ENCODE measurements around the gene ERBB4. TPM values are rescaled to one million over a fixed set of nuclear protein-coding genes. Genes with fewer than 3 reads are reported as not detected.

The ERBB4 gene
- total RNA-seq, 4 donors from 2014 or later: 0.09 to 0.67 TPM; not detected in 2

DNA sequence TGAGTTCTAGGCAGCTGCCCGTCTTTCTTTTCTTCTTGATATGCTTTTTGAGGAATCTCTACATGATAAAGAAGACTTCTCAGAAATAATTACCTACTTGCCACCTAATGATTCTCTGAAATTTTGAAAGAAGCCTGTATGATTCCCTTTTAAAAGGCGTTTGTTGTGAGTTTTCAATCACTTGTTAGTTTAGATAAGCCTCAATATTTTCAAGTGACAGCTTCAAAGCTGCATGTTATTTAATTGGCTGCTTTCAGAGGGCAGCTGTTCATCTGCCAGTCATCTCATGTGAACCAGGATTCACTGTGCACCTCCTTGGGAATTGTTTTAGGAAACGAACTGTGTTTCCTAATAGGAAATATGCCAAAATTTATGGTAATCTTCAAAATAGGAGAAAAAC lies 1044.1 kb downstream of the ERBB4 start:
- Histone ChIP-seq H3K27ac (no peak overlapping the region), H3K36me3 (no peaks in the 10 kb centered on the region), H3K4me1 (no peaks in the 10 kb centered on the region), H3K9me3 (no peaks in the 10 kb centered on the region), H3K27me3 (no peaks in the 10 kb centered on the region), H3K4me3 (no peak overlapping the region)
- no peak for TF ChIP-seq POLR2A (IDR thresholded peaks at IDR 0.05)
- TF ChIP-seq, protein P1, sequence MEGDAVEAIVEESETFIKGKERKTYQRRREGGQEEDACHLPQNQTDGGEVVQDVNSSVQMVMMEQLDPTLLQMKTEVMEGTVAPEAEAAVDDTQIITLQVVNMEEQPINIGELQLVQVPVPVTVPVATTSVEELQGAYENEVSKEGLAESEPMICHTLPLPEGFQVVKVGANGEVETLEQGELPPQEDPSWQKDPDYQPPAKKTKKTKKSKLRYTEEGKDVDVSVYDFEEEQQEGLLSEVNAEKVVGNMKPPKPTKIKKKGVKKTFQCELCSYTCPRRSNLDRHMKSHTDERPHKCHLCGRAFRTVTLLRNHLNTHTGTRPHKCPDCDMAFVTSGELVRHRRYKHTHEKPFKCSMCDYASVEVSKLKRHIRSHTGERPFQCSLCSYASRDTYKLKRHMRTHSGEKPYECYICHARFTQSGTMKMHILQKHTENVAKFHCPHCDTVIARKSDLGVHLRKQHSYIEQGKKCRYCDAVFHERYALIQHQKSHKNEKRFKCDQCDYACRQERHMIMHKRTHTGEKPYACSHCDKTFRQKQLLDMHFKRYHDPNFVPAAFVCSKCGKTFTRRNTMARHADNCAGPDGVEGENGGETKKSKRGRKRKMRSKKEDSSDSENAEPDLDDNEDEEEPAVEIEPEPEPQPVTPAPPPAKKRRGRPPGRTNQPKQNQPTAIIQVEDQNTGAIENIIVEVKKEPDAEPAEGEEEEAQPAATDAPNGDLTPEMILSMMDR (IDR thresholded peaks at IDR 0.05): no peak
- no peak for DNase-seq

DNA sequence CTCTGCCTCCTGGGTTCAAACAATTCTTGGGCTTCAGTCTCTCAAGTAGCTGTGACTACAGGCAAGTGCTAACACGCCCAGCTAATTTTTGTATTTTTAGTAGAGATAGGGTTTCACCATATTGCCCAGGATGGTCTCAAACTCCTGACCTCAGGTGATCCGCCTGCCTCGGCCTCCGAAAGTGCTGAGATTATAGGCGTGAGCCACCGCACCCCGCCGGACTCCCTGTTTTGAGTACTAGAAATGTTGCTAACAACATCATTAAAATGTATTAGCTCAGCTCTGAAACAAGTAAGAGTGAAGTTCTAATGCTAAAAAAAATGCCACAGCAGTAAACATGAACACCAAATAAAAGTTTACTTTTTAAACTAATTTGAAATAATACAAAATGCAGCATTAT lies 1044.5 kb downstream of the ERBB4 start:
- DNase-seq: no peak
- H3K36me3 ChIP-seq: no peaks in the 10 kb centered on the region
- H3K4me1 ChIP-seq: no peaks in the 10 kb centered on the region
- no peak overlapping the region for H3K27ac ChIP-seq
- H3K9me3 ChIP-seq: no peaks in the 10 kb centered on the region
- H3K27me3 ChIP-seq: no peaks in the 10 kb centered on the region
- TF ChIP-seq, protein P1 (IDR thresholded peaks at IDR 0.05): no peak
- TF ChIP-seq POLR2A (IDR thresholded peaks at IDR 0.05): no peak
- H3K4me3 ChIP-seq: no peak overlapping the region

DNA sequence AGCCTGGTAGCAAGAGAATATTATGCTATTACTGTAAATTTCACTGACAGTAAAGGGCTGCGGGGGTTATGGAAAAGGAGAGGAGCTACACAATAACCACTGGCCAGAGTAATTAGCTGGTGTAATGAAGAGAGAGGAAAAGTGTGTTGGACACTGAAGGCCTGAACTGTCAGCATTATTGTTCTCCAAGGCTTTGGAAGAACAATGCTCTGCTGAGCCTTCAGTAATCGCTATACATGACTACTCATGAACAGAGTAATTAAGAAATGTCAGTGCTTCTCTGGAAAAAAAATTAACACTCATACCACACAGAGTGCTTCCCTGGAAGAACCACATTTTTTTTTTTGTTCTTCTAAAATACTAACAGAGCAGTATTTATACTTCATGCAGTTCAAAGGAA lies 1050.9 kb downstream of the ERBB4 start:
- H3K27me3 ChIP-seq: no peaks in the 10 kb centered on the region
- no peak for DNase-seq
- no peaks in the 10 kb centered on the region for H3K36me3 ChIP-seq
- H3K9me3 ChIP-seq: no peaks in the 10 kb centered on the region
- H3K4me1 ChIP-seq: no peaks in the 10 kb centered on the region
- TF ChIP-seq, protein P1 (IDR thresholded peaks at IDR 0.05): no peak
- no peak for TF ChIP-seq POLR2A (IDR thresholded peaks at IDR 0.05)
- no peak overlapping the region for H3K27ac ChIP-seq
- H3K4me3 ChIP-seq: no peak overlapping the region

DNA sequence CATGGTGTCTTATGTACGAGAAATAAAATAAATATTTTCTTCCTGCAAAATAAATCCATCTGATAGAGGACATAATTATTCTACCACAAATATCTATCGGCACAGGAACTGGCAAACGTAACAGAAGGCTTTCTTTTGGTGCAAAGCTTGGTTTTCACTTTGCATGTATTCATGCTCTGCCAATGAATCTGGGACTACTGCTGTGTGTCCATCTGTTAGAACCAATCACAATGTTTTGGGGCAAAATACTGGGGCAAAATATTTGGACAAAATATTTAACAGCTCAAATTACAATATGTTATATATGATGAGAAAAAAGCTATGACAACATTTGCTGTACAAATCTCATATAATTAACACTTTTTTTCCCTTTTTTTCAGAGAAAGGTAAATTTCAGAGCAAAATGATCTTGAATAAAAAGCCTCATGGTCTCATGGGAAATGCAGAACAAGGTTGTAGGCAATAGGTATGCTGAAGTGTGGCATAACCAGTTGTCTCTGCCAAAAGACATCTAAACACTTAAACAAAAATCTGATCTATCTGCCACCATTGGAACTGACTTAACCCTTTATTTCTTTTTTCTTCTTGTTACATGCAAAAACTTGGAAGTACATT lies 1059.0 kb downstream of the ERBB4 start:
- no peak for DNase-seq
- no peaks in the 10 kb centered on the region for H3K36me3 ChIP-seq
- H3K4me1 ChIP-seq: no peaks in the 10 kb centered on the region
- no peaks in the 10 kb centered on the region for H3K9me3 ChIP-seq
- H3K4me3 ChIP-seq: no peak overlapping the region
- TF ChIP-seq, protein P1 (IDR thresholded peaks at IDR 0.05): no peak
- no peak for TF ChIP-seq POLR2A (IDR thresholded peaks at IDR 0.05)
- H3K27me3 ChIP-seq: no peaks in the 10 kb centered on the region
- H3K27ac ChIP-seq: no peak overlapping the region

DNA sequence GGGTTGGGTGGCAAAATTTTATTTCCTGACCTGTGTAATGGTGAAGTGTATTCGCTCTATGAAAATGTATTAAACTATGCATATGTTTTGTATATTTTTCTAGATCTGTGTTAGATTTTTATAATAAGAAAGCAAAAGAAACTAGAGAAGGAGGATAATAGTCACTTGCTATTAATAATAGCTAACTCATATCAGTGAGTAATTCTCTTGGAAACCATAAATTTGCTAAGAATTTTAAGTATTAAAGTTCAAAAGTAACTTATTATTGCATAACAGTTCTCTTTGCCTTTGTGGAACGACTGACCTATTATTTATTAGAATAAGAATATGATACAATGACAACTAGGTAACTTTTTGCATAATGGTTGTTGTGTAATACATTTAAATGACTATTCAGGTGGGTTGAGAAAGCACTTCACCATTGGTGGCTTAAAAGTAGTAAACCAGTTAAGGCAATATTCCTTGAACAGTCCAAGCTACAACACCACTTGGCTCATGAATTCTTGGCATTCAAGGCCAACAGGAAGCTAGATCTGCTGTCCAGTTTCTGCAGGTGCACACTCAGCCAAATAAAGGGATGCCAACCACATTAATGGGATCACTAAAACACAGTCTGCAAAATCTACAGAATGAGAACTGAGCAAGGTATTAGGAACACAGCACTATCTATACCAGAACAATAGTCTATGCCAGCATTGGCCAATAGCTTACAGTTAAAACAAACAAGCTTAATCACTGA lies 1060.9 kb downstream of the ERBB4 start:
- H3K4me1 ChIP-seq: no peaks in the 10 kb centered on the region
- no peaks in the 10 kb centered on the region for H3K36me3 ChIP-seq
- DNase-seq: no peak
- H3K9me3 ChIP-seq: no peaks in the 10 kb centered on the region
- H3K27me3 ChIP-seq: no peaks in the 10 kb centered on the region
- no peak overlapping the region for H3K4me3 ChIP-seq
- TF ChIP-seq POLR2A (IDR thresholded peaks at IDR 0.05): no peak
- TF ChIP-seq, protein P1 (IDR thresholded peaks at IDR 0.05): no peak
- H3K27ac ChIP-seq: no peak overlapping the region

Measured in Peyer's patch (tissue), 4 donors.